IMR-90 (cell line): ENCODE data around the gene GEMIN8. TPM values are rescaled to one million over a fixed set of nuclear protein-coding genes. Genes with fewer than 3 reads are reported as not detected.

Experiments
- ATAC-seq: fragments of 200-7000 bp; cut with Tn5 transposase; 2 replicates; pipeline ENCODE4 v1.9.1; 2020; ENCODE audit warnings: low read depth, mild to moderate bottlenecking, moderate library complexity
- BruUV-seq: library from RNA; stranded (reverse); fragments of 400-500 nt; replicated peaks from 2 replicates; lab custom pipeline; 2021; lab: Mats Ljungman, UMichigan
- CTCF ChIA-PET: fragments of 300-600 bp; formaldehyde crosslinking; extraction: SDS; loops from one replicate; lab custom pipeline; 2021; ENCODE audit warnings: antibody characterized with exemption; lab: Yijun Ruan, JAX
- POLR2A ChIA-PET: fragments of 300-600 bp; sonication (Branson Sonifier 250); formaldehyde crosslinking; loops from one replicate; lab custom pipeline; 2022; ENCODE audit warnings: antibody characterized with exemption; ENCODE audit not compliant: unreplicated experiment; lab: Charles Lee
- DNase-seq: peaks from one replicate; pipeline ENCODE4 v3.0.0; 2013
- H2AFZ ChIP-seq: replicated peaks from 2 replicates; pipeline ENCODE3; 2013; ENCODE audit warnings: low read length, mild to moderate bottlenecking; ENCODE audit not compliant: poor library complexity
- H2AK5ac ChIP-seq: 2 replicates; pipeline ENCODE4 v1.6.1; 2013; ENCODE audit warnings: low read depth, low read length, inconsistent platforms
- H2AK9ac ChIP-seq: replicated peaks from 2 replicates; pipeline ENCODE3; 2013; ENCODE audit warnings: mild to moderate bottlenecking, low read depth, low read length, moderate library complexity; ENCODE audit not compliant: poor library complexity
- H2BK120ac ChIP-seq: 2 replicates; pipeline ENCODE4 v1.6.1; 2013; ENCODE audit warnings: low read depth, low read length, inconsistent platforms
- H2BK15ac ChIP-seq: 3 replicates; pipeline ENCODE4 v1.6.1; 2013; ENCODE audit warnings: low read depth, low read length, inconsistent platforms
- H2BK20ac ChIP-seq: 2 replicates; pipeline ENCODE4 v1.6.1; 2013; ENCODE audit warnings: low read depth, mild to moderate bottlenecking, inconsistent platforms, low read length, moderate library complexity
- H2BK5ac ChIP-seq: 2 replicates; pipeline ENCODE4 v1.6.1; 2013; ENCODE audit warnings: mild to moderate bottlenecking, low read depth, low read length, inconsistent platforms; ENCODE audit not compliant: poor library complexity, severe bottlenecking
- H3K14ac ChIP-seq: replicated peaks from 2 replicates; pipeline ENCODE4 v1.6.1; 2013; ENCODE audit warnings: low read depth, low read length, inconsistent platforms
- H3K18ac ChIP-seq: 2 replicates; pipeline ENCODE4 v1.6.1; 2013; ENCODE audit warnings: low read depth, low read length, control low read depth
- H3K23ac ChIP-seq: 2 replicates; pipeline ENCODE4 v1.6.1; 2013; ENCODE audit warnings: low read depth, low read length, inconsistent platforms
- H3K27ac ChIP-seq: 2 replicates; pipeline ENCODE4 v1.5.1; 2013; ENCODE audit warnings: mild to moderate bottlenecking, control low read depth, low read length; ENCODE audit not compliant: insufficient read depth
- H3K27me3 ChIP-seq: 2 replicates; pipeline ENCODE4 v1.6.1; 2013; ENCODE audit warnings: low read length; ENCODE audit not compliant: control insufficient read depth, insufficient read depth
- H3K36me3 ChIP-seq: 2 replicates; pipeline ENCODE4 v1.6.1; 2013; ENCODE audit warnings: low read length, mixed read lengths; ENCODE audit not compliant: control insufficient read depth, insufficient read depth
- H3K4ac ChIP-seq: 2 replicates; pipeline ENCODE4 v1.6.1; 2013; ENCODE audit warnings: low read depth, low read length, inconsistent platforms
- H3K4me1 ChIP-seq: 2 replicates; pipeline ENCODE4 v1.6.1; 2013; ENCODE audit warnings: low read length, mixed read lengths; ENCODE audit not compliant: control insufficient read depth, insufficient read depth
- H3K4me2 ChIP-seq: 2 replicates; pipeline ENCODE4 v1.6.1; 2013; ENCODE audit warnings: low read depth, mild to moderate bottlenecking, control low read depth, low read length, moderate library complexity
- H3K4me3 ChIP-seq: 2 replicates; pipeline ENCODE4 v1.5.1; 2013; ENCODE audit warnings: low read depth, mild to moderate bottlenecking, control low read depth, low read length, moderate library complexity; ENCODE audit not compliant: insufficient read depth
- H3K56ac ChIP-seq: 2 replicates; pipeline ENCODE4 v1.6.1; 2013; ENCODE audit warnings: low read length, inconsistent platforms; ENCODE audit not compliant: insufficient read depth; ENCODE audit errors: extremely low read depth
- H3K79me1 ChIP-seq, 2 experiments: 2 replicates each; pipeline ENCODE4 v1.6.1; 2013; ENCODE audit warnings: low read length in 2 of 2, inconsistent platforms in 1 of 2, low read depth in 1 of 2
- H3K9ac ChIP-seq: 2 replicates; pipeline ENCODE4 v1.6.1; 2013; ENCODE audit warnings: low read depth, low read length, control low read depth
- H3K9me1 ChIP-seq: 2 replicates; pipeline ENCODE4 v1.6.1; 2013; ENCODE audit warnings: low read length, inconsistent platforms; ENCODE audit not compliant: insufficient read depth
- H3K9me3 ChIP-seq: 2 replicates; pipeline ENCODE4 v1.6.1; 2013; ENCODE audit warnings: low read length; ENCODE audit not compliant: control insufficient read depth, insufficient read depth
- H4K20me1 ChIP-seq: 2 replicates; pipeline ENCODE4 v1.6.1; 2013; ENCODE audit warnings: low read length, inconsistent platforms; ENCODE audit not compliant: insufficient read depth
- H4K5ac ChIP-seq: 2 replicates; pipeline ENCODE4 v1.6.1; 2013; ENCODE audit warnings: mild to moderate bottlenecking, low read depth, low read length, control low read depth
- H4K8ac ChIP-seq, 2 experiments: 2 replicates each; pipeline ENCODE4 v1.6.1; 2013; ENCODE audit warnings: low read depth in 2 of 2, low read length in 2 of 2, control low read depth in 1 of 2, inconsistent platforms in 1 of 2
- H4K91ac ChIP-seq: 2 replicates; pipeline ENCODE4 v1.6.1; 2013; ENCODE audit warnings: low read depth, low read length, inconsistent platforms; ENCODE audit not compliant: insufficient read depth
- BHLHE40 ChIP-seq: fragments of 150-350 bp; IDR thresholded peaks from 2 replicates; pipeline ENCODE4 v1.6.1; 2016; ENCODE audit warnings: mild to moderate bottlenecking, low read depth, low read length
- CHD1 ChIP-seq: IDR thresholded peaks from 2 replicates; pipeline ENCODE4 v1.6.1; 2012; ENCODE audit warnings: low read depth, low read length, improper control_type of control experiment
- WGBS, 2 experiments: methylation state at CpG; one replicate each; pipeline versions ENCODE4 v1.1.5 to v1.1.7; 2013; ENCODE audit warnings: missing lambda C conversion rate in 2 of 2; ENCODE audit not compliant: insufficient read length in 1 of 2; ENCODE audit errors: extremely low coverage in 2 of 2; 5-methylcytosine and 5-hydroxymethylcytosine counted together
- dilution Hi-C: fragments of 300-500 bp; cut with HindIII; formaldehyde crosslinking; loops from one replicate; pipeline ENCODE4 v1.14.3; 2018; ENCODE audit warnings: low sequenced_read_pairs; ENCODE audit not compliant: unreplicated experiment
- in situ Hi-C: fragments of 300-500 bp; cut with MboI; formaldehyde crosslinking; loops from 3 replicates; pipeline ENCODE4 v1.14.3; 2019; ENCODE audit warnings: low sequenced_read_pairs, inconsistent platforms, mixed read lengths
- intact Hi-C: fragments of 100-400 bp; cut with micrococcal nuclease; formaldehyde crosslinking; loops from 2 replicates; pipeline ENCODE4 v1.10.0; 2022
- polyA plus RNA-seq, 3 experiments: library from polyadenylated mRNA; depleted of rRNA; stranded (reverse); fragments of >200 nt; gene quantifications; 2 replicates each; pipeline ENCODE4 v1.2.3, GENCODE V29; 2012; ENCODE audit warnings: low replicate concordance in 1 of 3
- total RNA-seq: library from RNA; depleted of rRNA; stranded (reverse); fragments of >200 nt; gene quantifications from 2 replicates; pipeline ENCODE4 v1.2.3, GENCODE V29; 2012

Gene GEMIN8
- total and polyA plus RNA-seq, 2 of the 4 experiments (the other 2 are of a cell fraction) = 12.0 to 24.1 TPM

DNA sequence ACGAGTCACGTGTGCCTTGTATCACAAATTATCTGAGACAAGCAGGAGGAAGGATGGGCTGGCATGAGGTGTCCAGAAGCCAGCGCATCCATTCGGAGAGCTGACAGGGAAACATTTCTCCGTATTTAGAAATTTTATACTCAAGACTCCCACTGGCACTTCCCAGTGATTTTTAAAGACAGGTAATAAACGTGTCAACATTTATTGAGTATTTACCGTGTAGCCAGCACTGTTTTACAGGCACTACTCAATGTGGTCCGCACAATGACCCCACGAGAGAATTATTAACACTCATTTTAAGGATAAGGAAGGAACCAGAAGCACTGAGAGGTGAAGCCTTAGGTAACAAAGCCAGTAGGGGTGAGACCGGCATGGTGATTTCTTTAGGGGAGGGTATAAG, 23.2 kb downstream of the GEMIN8 start:
- no peak overlapping the region for H4K5ac ChIP-seq
- DNase-seq (no peak), ATAC-seq (no peak)
- no peak overlapping the region for H3K4me3 ChIP-seq
- H2BK120ac ChIP-seq = no peak overlapping the region
- H3K18ac ChIP-seq = no peak overlapping the region
- no peak overlapping the region for H3K4ac ChIP-seq
- no peaks in the 10 kb centered on the region for H4K20me1 ChIP-seq
- in situ Hi-C loops = no loop called here
- no peak overlapping the region for H2BK5ac ChIP-seq
- no peak overlapping the region for H2BK20ac ChIP-seq
- dilution Hi-C loops = no loop called here
- H3K23ac ChIP-seq = no peak overlapping the region
- H3K36me3 ChIP-seq = peaks cover 1% of the 10 kb centered on the region; the same call in 1 of the 2 replicates
- H2AK5ac ChIP-seq = no peak overlapping the region
- no peaks in the 10 kb centered on the region for H3K9me3 ChIP-seq
- H3K4me1 ChIP-seq = no peaks in the 10 kb centered on the region
- no peak overlapping the region for H3K4me2 ChIP-seq
- 29% methylated on average over 2 of the region's 10 CpGs; no CpG with 5 or more reads in 1 of the 2 experiments for WGBS, 2 experiments
- no peak overlapping the region for H2AFZ ChIP-seq
- intact Hi-C loops = no loop called here
- no peak overlapping the region for H2BK15ac ChIP-seq
- H4K91ac ChIP-seq = no peak overlapping the region
- no peak overlapping the region for H3K27ac ChIP-seq
- POLR2A ChIA-PET = no interaction called here
- H3K9ac ChIP-seq = no peak overlapping the region
- no peak overlapping the region for H3K56ac ChIP-seq
- TSS peak; percentile 28 for BruUV-seq
- no peak overlapping the region for H3K14ac ChIP-seq
- no peaks in the 10 kb centered on the region; the same call in 1 of the 2 replicates for H3K9me1 ChIP-seq
- no peak overlapping the region for H4K8ac ChIP-seq
- no peaks in the 10 kb centered on the region for H3K79me1 ChIP-seq
- CTCF ChIA-PET = no interaction called here
- TF ChIP-seq BHLHE40 = no peak
- TF ChIP-seq CHD1 = no peak
- no peak overlapping the region for H2AK9ac ChIP-seq
- H3K27me3 ChIP-seq = peaks cover 1% of the 10 kb centered on the region; the same call in 1 of the 2 replicates
